ENCODE results near the gene TAB3.

TAB3 gene

GRCh38 chrX:30889147-30890140, at the start of gene TAB3:
Gene TAB3 (minus strand): TSS chrX:30889254. CDS start chrX:30859588, 29,666 bp downstream.
- Histone ChIP-seq H3K36me3 (ENCODE audit: insufficient read depth, low read length) (no peaks in the 10 kb centered on the region), H3K4me1 (ENCODE audit: insufficient read depth, low read length) (peaks cover 3% of the 10 kb centered on the region), H3K9ac (ENCODE audit: low read length) (peak within 1 kb of the TSS; percentile 50), H3K9me3 (ENCODE audit: low read length) (no peaks in the 10 kb centered on the region), H3K27ac (ENCODE audit: low read depth, low read length) (peak within 1 kb of the TSS; percentile 75), H3K27me3 (ENCODE audit: control insufficient read depth in 1 of 2, insufficient read depth in 2 of 2, low read length in 2 of 2) (no peaks in the 10 kb centered on the region), H3K4me3 (ENCODE audit: low read depth in 1 of 2, low read length in 2 of 2) (peak within 1 kb of the TSS; percentile 71 to 72)

GRCh38 chrX:30938295-30938694, 49.2 kb upstream of the TAB3 start:
- Histone ChIP-seq H3K4me3 (ENCODE audit: low read depth in 1 of 2, low read length in 2 of 2) (no peak overlapping the region), H3K36me3 (ENCODE audit: insufficient read depth, low read length) (no peaks in the 10 kb centered on the region), H3K27me3 (ENCODE audit: control insufficient read depth in 1 of 2, insufficient read depth in 2 of 2, low read length in 2 of 2) (peaks cover 0 to 5% of the 10 kb centered on the region in 2 donors), H3K4me1 (ENCODE audit: insufficient read depth, low read length) (no peaks in the 10 kb centered on the region), H3K27ac (ENCODE audit: low read depth, low read length) (no peak overlapping the region), H3K9ac (ENCODE audit: low read length) (no peak overlapping the region), H3K9me3 (ENCODE audit: low read length) (no peaks in the 10 kb centered on the region)

- no peak overlapping the region for H3K4me3 ChIP-seq (ENCODE audit: low read depth in 1 of 2, low read length in 2 of 2)
- no peaks in the 10 kb centered on the region for H3K36me3 ChIP-seq (ENCODE audit: insufficient read depth, low read length)
- no peak overlapping the region for H3K27ac ChIP-seq (ENCODE audit: low read depth, low read length)
These were observed 46.9 kb upstream of the TAB3 start for GRCh38 chrX:30935985-30936384.

GRCh38 chrX:30931920-30932319, 42.9 kb upstream of the TAB3 start:
- H3K36me3 ChIP-seq (ENCODE audit: insufficient read depth, low read length) = no peaks in the 10 kb centered on the region
- no peak overlapping the region for H3K27ac ChIP-seq (ENCODE audit: low read depth, low read length)
- H3K4me3 ChIP-seq (ENCODE audit: low read depth in 1 of 2, low read length in 2 of 2) = no peak overlapping the region
- H3K9me3 ChIP-seq (ENCODE audit: low read length) = no peaks in the 10 kb centered on the region
- peaks cover 0 to 5% of the 10 kb centered on the region in 2 donors for H3K27me3 ChIP-seq (ENCODE audit: control insufficient read depth in 1 of 2, insufficient read depth in 2 of 2, low read length in 2 of 2)
- no peak overlapping the region for H3K9ac ChIP-seq (ENCODE audit: low read length)
- H3K4me1 ChIP-seq (ENCODE audit: insufficient read depth, low read length) = no peaks in the 10 kb centered on the region

More at GRCh38 chrX:30935985-30936384, 46.9 kb upstream of the TAB3 start:
- no peaks in the 10 kb centered on the region for H3K4me1 ChIP-seq (ENCODE audit: insufficient read depth, low read length)
- no peaks in the 10 kb centered on the region for H3K9me3 ChIP-seq (ENCODE audit: low read length)
- H3K27me3 ChIP-seq (ENCODE audit: control insufficient read depth in 1 of 2, insufficient read depth in 2 of 2, low read length in 2 of 2) = peaks cover 0 to 5% of the 10 kb centered on the region in 2 donors
- H3K9ac ChIP-seq (ENCODE audit: low read length) = no peak overlapping the region

- Histone ChIP-seq H3K9me3 (ENCODE audit: low read length) (no peaks in the 10 kb centered on the region), H3K4me1 (ENCODE audit: insufficient read depth, low read length) (no peaks in the 10 kb centered on the region), H3K9ac (ENCODE audit: low read length) (no peak overlapping the region), H3K4me3 (ENCODE audit: low read depth in 1 of 2, low read length in 2 of 2) (no peak overlapping the region), H3K27me3 (ENCODE audit: control insufficient read depth in 1 of 2, insufficient read depth in 2 of 2, low read length in 2 of 2) (no peaks in the 10 kb centered on the region), H3K36me3 (ENCODE audit: insufficient read depth, low read length) (no peaks in the 10 kb centered on the region), H3K27ac (ENCODE audit: low read depth, low read length) (no peak overlapping the region)
These were observed 41.6 kb upstream of the TAB3 start for GRCh38 chrX:30930679-30931078.

- Histone ChIP-seq H3K4me1 (ENCODE audit: insufficient read depth, low read length) (no peaks in the 10 kb centered on the region), H3K27ac (ENCODE audit: low read depth, low read length) (no peak overlapping the region), H3K4me3 (ENCODE audit: low read depth in 1 of 2, low read length in 2 of 2) (no peak overlapping the region), H3K9me3 (ENCODE audit: low read length) (no peaks in the 10 kb centered on the region), H3K36me3 (ENCODE audit: insufficient read depth, low read length) (no peaks in the 10 kb centered on the region), H3K9ac (ENCODE audit: low read length) (no peak overlapping the region), H3K27me3 (ENCODE audit: control insufficient read depth in 1 of 2, insufficient read depth in 2 of 2, low read length in 2 of 2) (no peaks in the 10 kb centered on the region)
These were observed 41.1 kb upstream of the TAB3 start for GRCh38 chrX:30930143-30930542.

GRCh38 chrX:30920271-30920670, 31.2 kb upstream of the TAB3 start:
- Histone ChIP-seq H3K9ac (ENCODE audit: low read length) (no peak overlapping the region), H3K36me3 (ENCODE audit: insufficient read depth, low read length) (no peaks in the 10 kb centered on the region), H3K9me3 (ENCODE audit: low read length) (no peaks in the 10 kb centered on the region), H3K4me1 (ENCODE audit: insufficient read depth, low read length) (no peaks in the 10 kb centered on the region), H3K27ac (ENCODE audit: low read depth, low read length) (no peak overlapping the region), H3K4me3 (ENCODE audit: low read depth in 1 of 2, low read length in 2 of 2) (no peak overlapping the region), H3K27me3 (ENCODE audit: control insufficient read depth in 1 of 2, insufficient read depth in 2 of 2, low read length in 2 of 2) (no peaks in the 10 kb centered on the region)

- Histone ChIP-seq H3K9me3 (ENCODE audit: low read length) (no peaks in the 10 kb centered on the region), H3K27me3 (ENCODE audit: control insufficient read depth in 1 of 2, insufficient read depth in 2 of 2, low read length in 2 of 2) (no peaks in the 10 kb centered on the region), H3K9ac (ENCODE audit: low read length) (no peak overlapping the region), H3K27ac (ENCODE audit: low read depth, low read length) (no peak overlapping the region), H3K4me3 (ENCODE audit: low read depth in 1 of 2, low read length in 2 of 2) (no peak overlapping the region), H3K36me3 (ENCODE audit: insufficient read depth, low read length) (no peaks in the 10 kb centered on the region), H3K4me1 (ENCODE audit: insufficient read depth, low read length) (no peaks in the 10 kb centered on the region)
These were observed 29.4 kb upstream of the TAB3 start for GRCh38 chrX:30918480-30918879.

- Histone ChIP-seq H3K9ac (ENCODE audit: low read length) (no peak overlapping the region), H3K27ac (ENCODE audit: low read depth, low read length) (no peak overlapping the region), H3K4me1 (ENCODE audit: insufficient read depth, low read length) (no peaks in the 10 kb centered on the region), H3K27me3 (ENCODE audit: control insufficient read depth in 1 of 2, insufficient read depth in 2 of 2, low read length in 2 of 2) (no peaks in the 10 kb centered on the region), H3K9me3 (ENCODE audit: low read length) (no peaks in the 10 kb centered on the region), H3K4me3 (ENCODE audit: low read depth in 1 of 2, low read length in 2 of 2) (no peak overlapping the region), H3K36me3 (ENCODE audit: insufficient read depth, low read length) (no peaks in the 10 kb centered on the region)
These were observed 24.4 kb upstream of the TAB3 start for GRCh38 chrX:30913492-30913891.

- no peak overlapping the region for H3K27ac ChIP-seq (ENCODE audit: low read depth, low read length)
- no peaks in the 10 kb centered on the region for H3K4me1 ChIP-seq (ENCODE audit: insufficient read depth, low read length)
- no peaks in the 10 kb centered on the region for H3K27me3 ChIP-seq (ENCODE audit: control insufficient read depth in 1 of 2, insufficient read depth in 2 of 2, low read length in 2 of 2)
- H3K4me3 ChIP-seq (ENCODE audit: low read depth in 1 of 2, low read length in 2 of 2) = no peak overlapping the region
- no peak overlapping the region for H3K9ac ChIP-seq (ENCODE audit: low read length)
- no peaks in the 10 kb centered on the region for H3K36me3 ChIP-seq (ENCODE audit: insufficient read depth, low read length)
- no peaks in the 10 kb centered on the region for H3K9me3 ChIP-seq (ENCODE audit: low read length)
These were observed 21.2 kb upstream of the TAB3 start for GRCh38 chrX:30910124-30910860.

- no peaks in the 10 kb centered on the region for H3K9me3 ChIP-seq (ENCODE audit: low read length)
- H3K4me3 ChIP-seq (ENCODE audit: low read depth in 1 of 2, low read length in 2 of 2) = no peak overlapping the region
- H3K9ac ChIP-seq (ENCODE audit: low read length) = no peak overlapping the region
- no peaks in the 10 kb centered on the region for H3K4me1 ChIP-seq (ENCODE audit: insufficient read depth, low read length)
- H3K36me3 ChIP-seq (ENCODE audit: insufficient read depth, low read length) = no peaks in the 10 kb centered on the region
- H3K27ac ChIP-seq (ENCODE audit: low read depth, low read length) = no peak overlapping the region
- no peaks in the 10 kb centered on the region for H3K27me3 ChIP-seq (ENCODE audit: control insufficient read depth in 1 of 2, insufficient read depth in 2 of 2, low read length in 2 of 2)
These were observed 17.7 kb upstream of the TAB3 start for GRCh38 chrX:30906726-30907125.
